ENCODE results near the gene STK32B.
"Not testable (repeated sequence)": the region's sequence is repeated elsewhere in the genome, so short reads cannot be mapped to it uniquely, and the experiment has no call there.

STK32B gene

DNA sequence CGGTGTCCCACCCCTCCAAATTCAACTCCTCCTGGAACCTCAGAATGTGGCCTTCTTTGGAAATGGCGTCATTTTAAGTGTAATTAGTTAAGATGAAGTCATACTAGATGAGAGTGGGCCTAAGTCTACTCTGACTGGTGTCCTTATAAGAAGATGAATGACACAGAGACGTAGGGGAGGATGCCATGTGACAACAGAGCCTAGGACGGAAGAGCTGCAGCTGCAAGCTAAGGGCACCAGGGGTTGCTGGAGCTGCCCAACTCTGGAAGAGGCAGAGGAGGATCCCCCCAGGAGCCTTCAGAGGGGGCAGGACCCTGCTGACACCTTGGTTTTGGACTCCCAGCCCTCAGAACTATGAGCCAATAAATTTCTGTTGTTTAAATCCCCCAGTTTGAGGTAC is 115.1 kb downstream of the STK32B start:
- DNase-seq (no peak), ATAC-seq (replicated peaks) (no peak)
- H3K9me3 Mint-ChIP-seq, result no peaks in the 10 kb centered on the region
- no peak overlapping the region for H3K4me3 Mint-ChIP-seq
- no peaks in the 10 kb centered on the region for H3K4me1 Mint-ChIP-seq (ENCODE audit: low read depth in 2 of 2)
- H3K27ac Mint-ChIP-seq, result no peak overlapping the region
- peaks cover 9 to 11% of the 10 kb centered on the region in 2 donors for H3K27me3 Mint-ChIP-seq
- H3K36me3 Mint-ChIP-seq (ENCODE audit: insufficient read depth), result no peaks in the 10 kb centered on the region

- DNase-seq (no peak), ATAC-seq (replicated peaks) (no peak)
- Mint-ChIP-seq H3K9me3 (no peaks in the 10 kb centered on the region), H3K4me3 (no peak overlapping the region), H3K27me3 (peaks cover 9 to 13% of the 10 kb centered on the region in 2 donors), H3K36me3 (ENCODE audit: insufficient read depth) (no peaks in the 10 kb centered on the region), H3K27ac (no peak overlapping the region), H3K4me1 (ENCODE audit: low read depth in 2 of 2) (no peaks in the 10 kb centered on the region)
Measured at GRCh38 chr4:5168891-5169290, 117.6 kb downstream of the STK32B start.

DNA sequence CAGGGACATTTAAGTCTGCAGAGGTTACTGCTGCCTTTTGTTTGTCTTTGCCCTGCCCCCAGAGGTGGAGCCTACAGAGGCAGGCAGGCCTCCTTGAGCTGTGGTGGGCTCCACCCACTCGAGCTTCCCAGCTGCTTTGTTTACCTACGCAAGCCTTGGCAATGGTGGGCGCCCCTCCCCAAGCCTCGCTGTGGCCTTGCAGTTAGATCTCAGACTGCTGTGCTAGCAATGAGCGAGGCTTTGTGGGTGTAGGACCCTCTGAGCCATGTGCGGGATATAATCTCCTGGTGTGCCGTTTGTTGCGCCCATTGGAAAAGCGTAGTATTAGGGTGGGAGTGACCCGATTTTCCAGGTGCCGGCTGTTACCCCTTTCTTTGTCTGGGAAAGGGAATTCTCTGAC is 124.6 kb downstream of the STK32B start:
- H3K4me1 Mint-ChIP-seq (ENCODE audit: low read depth in 2 of 2); DNase-seq; ATAC-seq (replicated peaks); H3K36me3 Mint-ChIP-seq (ENCODE audit: insufficient read depth); H3K4me3 Mint-ChIP-seq; H3K27ac Mint-ChIP-seq; H3K9me3 Mint-ChIP-seq: not testable (repeated sequence)
- H3K27me3 Mint-ChIP-seq, result peaks cover 17 to 33% of the 10 kb centered on the region in 2 donors

GRCh38 chr4:5184606-5185005 is 133.3 kb downstream of the STK32B start:
- Mint-ChIP-seq H3K36me3 (ENCODE audit: insufficient read depth) (no peaks in the 10 kb centered on the region), H3K4me1 (ENCODE audit: low read depth in 2 of 2) (no peaks in the 10 kb centered on the region), H3K27ac (no peak overlapping the region), H3K27me3 (peaks cover 14 to 43% of the 10 kb centered on the region in 2 donors), H3K4me3 (no peak overlapping the region), H3K9me3 (no peaks in the 10 kb centered on the region)
- DNase-seq, result no peak
- no peak for ATAC-seq (replicated peaks)

GRCh38 chr4:5185551-5185950 is 134.3 kb downstream of the STK32B start:
- Mint-ChIP-seq H3K4me1 (ENCODE audit: low read depth in 2 of 2) (no peaks in the 10 kb centered on the region), H3K9me3 (no peaks in the 10 kb centered on the region), H3K4me3 (no peak overlapping the region), H3K36me3 (ENCODE audit: insufficient read depth) (no peaks in the 10 kb centered on the region), H3K27ac (no peak overlapping the region), H3K27me3 (peaks cover 18 to 35% of the 10 kb centered on the region in 2 donors)
- ATAC-seq (replicated peaks) (no peak), DNase-seq (no peak)

GRCh38 chr4:5186271-5187064 is 135.2 kb downstream of the STK32B start:
- H3K27ac Mint-ChIP-seq, result no peak overlapping the region
- peaks cover 18 to 29% of the 10 kb centered on the region in 2 donors for H3K27me3 Mint-ChIP-seq
- ATAC-seq (replicated peaks) (no peak), DNase-seq (no peak)
- no peaks in the 10 kb centered on the region for H3K36me3 Mint-ChIP-seq (ENCODE audit: insufficient read depth)
- no peaks in the 10 kb centered on the region for H3K4me1 Mint-ChIP-seq (ENCODE audit: low read depth in 2 of 2)
- H3K9me3 Mint-ChIP-seq, result no peaks in the 10 kb centered on the region
- H3K4me3 Mint-ChIP-seq, result no peak overlapping the region

GRCh38 chr4:5188130-5188529 is 136.8 kb downstream of the STK32B start:
- no peak for DNase-seq
- Mint-ChIP-seq H3K36me3 (ENCODE audit: insufficient read depth) (no peaks in the 10 kb centered on the region), H3K27me3 (peaks cover 18 to 29% of the 10 kb centered on the region in 2 donors), H3K9me3 (no peaks in the 10 kb centered on the region), H3K4me1 (ENCODE audit: low read depth in 2 of 2) (no peaks in the 10 kb centered on the region), H3K27ac (no peak overlapping the region), H3K4me3 (no peak overlapping the region)
- ATAC-seq (replicated peaks), result no peak

DNA sequence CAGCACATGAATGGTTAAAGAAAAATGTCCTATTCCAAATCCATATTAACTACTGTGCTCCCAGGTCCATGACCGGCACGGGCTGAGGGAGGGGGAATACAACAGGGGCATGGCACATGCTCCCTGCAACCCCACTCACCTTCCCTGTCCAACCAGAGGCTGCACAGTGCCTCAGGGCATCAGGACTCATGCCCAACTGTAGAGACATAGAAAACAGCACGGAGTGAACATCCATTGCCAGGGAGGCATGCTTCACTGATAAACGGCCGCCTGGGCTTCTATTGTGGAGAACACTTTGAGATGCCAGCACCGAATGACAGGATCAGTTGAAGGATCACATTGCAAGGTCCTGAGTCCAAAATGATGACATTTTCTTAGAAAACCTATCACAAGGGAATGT is 140.6 kb downstream of the STK32B start:
- ATAC-seq (replicated peaks), result no peak
- no peaks in the 10 kb centered on the region for H3K4me1 Mint-ChIP-seq (ENCODE audit: low read depth in 2 of 2)

GRCh38 chr4:5192271-5192670 is 141.0 kb downstream of the STK32B start:
- Mint-ChIP-seq H3K4me1 (ENCODE audit: low read depth in 2 of 2) (no peaks in the 10 kb centered on the region), H3K36me3 (ENCODE audit: insufficient read depth) (no peaks in the 10 kb centered on the region), H3K4me3 (no peak overlapping the region), H3K27me3 (peaks cover 3 to 5% of the 10 kb centered on the region in 2 donors), H3K27ac (no peak overlapping the region), H3K9me3 (no peaks in the 10 kb centered on the region)
- DNase-seq (no peak), ATAC-seq (replicated peaks) (no peak)

More for the DNA sequence above, 140.6 kb downstream of the STK32B start:
- no peak overlapping the region for H3K4me3 Mint-ChIP-seq
- no peaks in the 10 kb centered on the region for H3K36me3 Mint-ChIP-seq (ENCODE audit: insufficient read depth)
- no peak overlapping the region for H3K27ac Mint-ChIP-seq
- no peak for DNase-seq
- H3K27me3 Mint-ChIP-seq, result peaks cover 7 to 10% of the 10 kb centered on the region in 2 donors
- H3K9me3 Mint-ChIP-seq, result no peaks in the 10 kb centered on the region

GRCh38 chr4:5192678-5193077 is 141.4 kb downstream of the STK32B start:
- Mint-ChIP-seq H3K27ac (no peak overlapping the region), H3K4me1 (ENCODE audit: low read depth in 2 of 2) (no peaks in the 10 kb centered on the region), H3K9me3 (no peaks in the 10 kb centered on the region), H3K27me3 (peaks cover 0 to 4% of the 10 kb centered on the region in 2 donors), H3K36me3 (ENCODE audit: insufficient read depth) (no peaks in the 10 kb centered on the region), H3K4me3 (no peak overlapping the region)
- ATAC-seq (replicated peaks) (no peak), DNase-seq (no peak)

DNA sequence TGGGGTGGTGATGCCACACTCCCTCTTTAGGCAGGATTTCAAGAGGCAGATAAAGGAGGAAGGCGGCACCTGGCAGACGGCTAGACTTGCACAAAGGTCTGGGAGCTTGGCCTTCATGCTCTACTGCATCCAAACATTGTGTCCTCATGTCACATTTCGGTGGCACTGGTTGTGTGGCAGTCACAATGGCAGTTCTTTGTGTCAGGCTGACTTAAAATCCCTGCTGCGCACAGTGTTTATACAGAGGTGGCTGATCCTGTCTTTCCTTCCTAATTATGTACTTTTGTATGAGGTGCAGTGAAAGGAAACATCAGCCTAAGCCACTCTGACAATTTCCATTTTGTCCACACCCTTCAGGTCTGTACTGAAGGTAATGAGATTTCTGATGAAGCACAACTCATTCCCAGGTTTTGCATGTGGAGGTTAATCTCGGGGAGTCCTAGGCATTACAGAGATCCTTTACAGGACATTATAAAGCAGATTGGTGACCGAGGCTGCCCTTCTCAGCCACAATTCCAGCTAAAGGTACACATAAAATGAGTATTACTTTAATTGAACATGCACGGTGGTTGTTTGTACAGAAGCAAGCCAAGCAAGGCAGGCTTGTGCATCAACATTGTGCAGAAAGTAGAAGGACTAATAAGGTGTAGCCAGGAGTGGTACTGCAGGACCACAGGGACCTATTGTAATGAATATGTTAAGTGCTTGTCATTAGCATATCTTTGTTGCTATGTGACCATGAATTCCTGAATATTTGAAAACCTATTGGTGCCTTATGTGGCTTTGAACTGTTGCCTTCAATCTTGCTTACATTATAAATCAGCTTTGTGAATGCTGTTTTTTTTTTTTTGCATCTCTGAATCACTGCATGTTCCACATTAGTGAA is 147.6 kb downstream of the STK32B start:
- DNase-seq (no peak), ATAC-seq (replicated peaks) (no peak)
- H3K9me3 Mint-ChIP-seq, result peaks cover 0 to 9% of the 10 kb centered on the region in 2 donors
- H3K27ac Mint-ChIP-seq, result no peak overlapping the region
- no peaks in the 10 kb centered on the region for H3K4me1 Mint-ChIP-seq (ENCODE audit: low read depth in 2 of 2)
- H3K4me3 Mint-ChIP-seq, result no peak overlapping the region
- H3K27me3 Mint-ChIP-seq, result peaks cover 11 to 15% of the 10 kb centered on the region in 2 donors
- H3K36me3 Mint-ChIP-seq (ENCODE audit: insufficient read depth), result no peaks in the 10 kb centered on the region

GRCh38 chr4:5199912-5200311 is 148.6 kb downstream of the STK32B start:
- no peaks in the 10 kb centered on the region for H3K36me3 Mint-ChIP-seq (ENCODE audit: insufficient read depth)
- no peak overlapping the region for H3K4me3 Mint-ChIP-seq
- H3K4me1 Mint-ChIP-seq (ENCODE audit: low read depth in 2 of 2), result no peaks in the 10 kb centered on the region
- H3K9me3 Mint-ChIP-seq, result peaks cover 0 to 12% of the 10 kb centered on the region in 2 donors
- no peak overlapping the region for H3K27ac Mint-ChIP-seq
- peaks cover 11 to 18% of the 10 kb centered on the region in 2 donors for H3K27me3 Mint-ChIP-seq
- ATAC-seq (replicated peaks) (no peak), DNase-seq (no peak)

DNA sequence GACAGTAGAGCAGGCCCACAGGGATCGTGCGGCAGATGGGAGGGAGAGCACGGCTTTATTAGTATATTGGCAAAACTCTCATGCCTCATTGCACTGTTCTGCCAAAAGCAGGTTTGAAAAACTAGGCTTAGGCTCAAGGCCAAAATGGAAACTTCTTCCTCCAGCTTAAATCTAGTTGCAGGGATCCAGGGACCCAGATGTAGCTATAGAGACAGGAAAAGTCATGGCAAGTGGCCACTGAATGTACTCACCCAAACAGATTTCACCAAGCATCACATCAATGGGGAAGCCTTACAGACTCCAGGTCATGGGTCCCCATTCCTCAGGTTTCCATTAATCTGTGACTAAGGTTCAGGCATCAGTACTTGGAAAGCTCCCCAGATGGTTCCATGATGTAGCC is 149.2 kb downstream of the STK32B start:
- Mint-ChIP-seq H3K4me1 (ENCODE audit: low read depth in 2 of 2) (no peaks in the 10 kb centered on the region), H3K27me3 (peaks cover 15 to 18% of the 10 kb centered on the region in 2 donors), H3K9me3 (peaks cover 2 to 12% of the 10 kb centered on the region in 2 donors), H3K36me3 (ENCODE audit: insufficient read depth) (no peaks in the 10 kb centered on the region), H3K4me3 (no peak overlapping the region), H3K27ac (no peak overlapping the region)
- no peak for ATAC-seq (replicated peaks)
- no peak for DNase-seq
